HG03439 (cell line): ENCODE measurements around the gene NOP53.
"Not testable (repeated sequence)": the region's sequence is repeated elsewhere in the genome, so short reads cannot be mapped to it uniquely, and the experiment has no call there.

ENCODE experiments used
- ATAC-seq: cut with Tn5 transposase; IDR thresholded peaks from one replicate; pipeline ENCODE4 v1.9.1; 2021; ENCODE audit warnings: mild to moderate bottlenecking, moderate library complexity; ENCODE audit not compliant: unreplicated experiment

The NOP53 gene

DNA sequence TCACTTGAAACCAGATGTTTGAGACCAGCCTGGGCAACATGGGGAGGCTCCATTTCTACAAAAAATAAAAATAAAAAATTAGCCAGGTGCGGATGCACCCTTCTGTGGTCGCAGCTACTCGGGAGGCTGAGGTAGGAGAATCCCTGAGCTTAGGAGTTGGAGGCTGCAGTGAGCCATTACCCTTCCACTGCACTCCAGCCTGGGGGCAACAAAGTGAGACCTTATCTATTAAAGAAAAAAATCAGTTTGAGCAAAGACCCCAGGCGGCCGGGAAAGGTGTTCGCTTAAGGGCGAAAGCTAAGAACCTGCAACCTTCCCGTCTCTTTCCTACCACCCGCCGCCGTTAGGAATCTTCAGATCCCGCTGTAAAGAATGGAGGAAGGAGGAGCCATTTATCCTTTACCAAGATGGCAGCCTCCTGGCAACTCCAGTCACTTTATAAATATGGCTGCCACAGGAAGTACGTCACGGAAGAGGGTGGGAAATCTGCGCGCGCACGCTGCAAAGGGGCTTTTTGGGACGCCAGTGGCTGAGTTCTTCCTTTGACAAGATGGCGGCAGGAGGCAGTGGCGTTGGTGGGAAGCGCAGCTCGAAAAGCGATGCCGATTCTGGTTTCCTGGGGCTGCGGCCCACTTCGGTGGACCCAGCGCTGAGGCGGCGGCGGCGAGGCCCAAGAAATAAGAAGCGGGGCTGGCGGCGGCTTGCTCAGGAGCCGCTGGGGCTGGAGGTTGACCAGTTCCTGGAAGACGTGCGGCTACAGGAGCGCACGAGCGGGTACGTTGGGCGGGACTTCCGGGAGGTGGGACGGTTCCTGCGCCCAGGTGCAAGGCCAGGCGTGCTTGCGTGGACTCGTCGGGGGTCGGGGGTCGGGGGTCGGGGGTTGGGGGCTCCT, at the start of gene NOP53:
NOP53 (plus strand) TSS at position 537 of the 892 bp plus-strand sequence; CDS start at position 551, 14 bp downstream.
- ATAC-seq = peak; percentile 67

DNA sequence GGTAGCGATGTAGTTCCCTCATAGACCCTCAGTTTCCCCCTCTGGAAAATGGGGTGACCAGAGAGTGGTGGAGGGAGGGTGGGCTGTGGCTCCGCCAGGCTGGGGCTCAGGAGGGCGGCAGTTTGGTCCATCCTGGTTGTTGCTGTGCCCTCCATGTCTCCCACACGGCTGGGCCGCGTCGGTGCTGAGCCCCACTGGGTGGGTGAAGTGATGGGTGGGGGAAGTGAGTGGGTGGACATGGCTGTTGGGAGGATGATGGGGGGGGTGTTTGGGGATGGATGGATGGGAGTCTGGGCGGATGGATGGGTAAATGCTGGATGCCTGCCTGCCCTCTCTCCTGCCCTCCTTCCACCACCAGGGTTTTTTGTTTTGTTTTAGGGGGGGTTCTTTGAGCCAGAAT, 48.7 kb upstream of the NOP53 start:
- ATAC-seq = no peak

DNA sequence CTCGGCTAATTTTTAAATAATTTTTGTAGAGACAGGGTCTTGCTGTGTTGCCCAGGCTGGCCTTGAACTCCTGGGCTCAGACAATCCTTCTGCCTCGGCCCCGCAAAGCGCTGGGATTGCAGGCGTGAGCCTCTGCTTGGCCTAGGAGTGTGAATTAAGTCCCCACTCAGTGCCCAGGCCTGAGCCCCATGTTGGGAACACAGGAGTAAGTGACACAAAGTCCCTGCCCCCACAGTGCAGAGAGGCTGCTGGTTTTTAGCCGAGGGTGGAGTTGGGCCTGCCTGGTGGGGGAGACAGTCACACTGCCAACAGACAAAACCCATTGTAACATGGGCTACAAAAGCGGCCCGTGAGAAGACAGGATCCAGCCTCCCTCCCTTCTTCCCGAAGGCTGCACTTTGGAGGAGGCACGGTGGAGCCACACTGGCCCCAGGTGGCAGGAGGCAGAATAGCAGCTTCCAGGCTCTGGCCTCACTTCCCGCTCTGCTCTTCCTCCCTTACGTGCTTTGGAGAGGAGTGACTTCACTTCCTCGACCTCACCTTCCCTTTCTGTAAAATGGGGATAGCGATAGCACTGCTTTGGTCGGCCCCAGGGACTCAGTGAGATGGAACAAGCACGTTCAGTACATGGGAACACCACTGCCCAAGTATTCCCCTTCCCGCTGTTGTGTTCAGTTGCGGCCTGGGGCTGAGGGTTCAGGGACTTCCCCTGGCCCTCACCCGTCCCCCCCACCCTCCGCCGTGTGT, 47.3 kb upstream of the NOP53 start:
- ATAC-seq = no peak

DNA sequence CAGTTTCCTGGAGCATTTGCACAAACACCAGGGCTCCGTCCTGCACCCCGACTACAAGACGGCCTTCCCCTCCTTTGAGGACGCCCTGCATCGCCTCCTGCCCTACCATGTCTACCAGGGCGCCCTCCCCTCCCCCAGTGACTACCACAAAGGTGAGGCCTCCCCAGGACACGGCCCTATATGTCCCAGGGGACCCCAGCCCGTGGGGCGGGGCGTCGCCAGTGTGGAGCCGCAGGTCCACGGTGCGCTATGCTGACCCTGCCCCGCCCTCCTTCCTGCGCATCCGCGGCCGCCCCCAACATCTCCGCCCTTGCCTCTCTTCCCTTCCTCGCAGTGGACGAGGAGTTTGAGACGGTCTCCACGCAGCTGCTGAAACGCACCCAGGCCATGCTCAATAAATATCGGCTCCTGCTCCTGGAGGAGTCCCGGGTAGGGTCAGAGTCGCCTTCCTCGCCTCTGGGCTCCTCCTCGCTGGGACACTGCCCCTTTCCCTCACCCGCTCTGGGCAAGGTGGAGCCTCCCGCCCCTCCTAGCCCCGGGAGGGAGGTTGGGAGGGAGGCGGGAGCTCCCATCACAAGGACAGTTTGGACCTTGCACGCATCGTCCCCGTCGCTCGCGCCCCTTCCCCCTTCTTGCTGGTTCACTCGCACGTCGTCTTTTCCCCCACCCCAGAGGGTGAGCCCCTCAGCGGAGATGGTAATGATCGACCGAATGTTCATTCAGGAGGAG, 46.6 kb upstream of the NOP53 start:
- no peak for ATAC-seq

DNA sequence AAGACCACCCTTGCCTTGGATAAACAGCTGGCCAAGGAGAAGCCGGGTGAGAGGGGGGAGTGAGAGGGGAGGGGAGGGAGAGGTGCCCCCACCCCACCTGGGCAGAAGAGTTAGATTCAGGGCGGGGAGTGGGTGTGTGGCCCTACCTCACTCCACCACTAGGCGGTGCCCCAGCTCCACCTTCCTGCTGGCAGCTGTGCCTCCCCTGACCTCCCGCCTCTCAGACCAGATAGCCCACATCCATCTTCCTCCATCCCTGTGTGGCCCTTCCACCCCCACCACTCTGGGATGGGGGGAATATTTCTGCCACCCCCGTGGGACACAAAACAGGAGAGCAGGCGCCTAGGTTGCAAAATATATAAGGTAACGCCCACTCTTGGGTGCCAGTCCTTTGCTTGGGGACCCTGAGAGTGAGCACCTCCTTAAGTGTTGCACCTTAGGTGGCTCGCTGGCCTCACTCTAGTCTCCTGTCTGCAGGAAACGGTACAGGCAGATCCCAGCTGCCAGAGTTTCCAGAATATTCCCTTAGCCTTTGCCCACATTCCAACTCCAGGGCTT, 45.9 kb upstream of the NOP53 start:
- no peak for ATAC-seq

DNA sequence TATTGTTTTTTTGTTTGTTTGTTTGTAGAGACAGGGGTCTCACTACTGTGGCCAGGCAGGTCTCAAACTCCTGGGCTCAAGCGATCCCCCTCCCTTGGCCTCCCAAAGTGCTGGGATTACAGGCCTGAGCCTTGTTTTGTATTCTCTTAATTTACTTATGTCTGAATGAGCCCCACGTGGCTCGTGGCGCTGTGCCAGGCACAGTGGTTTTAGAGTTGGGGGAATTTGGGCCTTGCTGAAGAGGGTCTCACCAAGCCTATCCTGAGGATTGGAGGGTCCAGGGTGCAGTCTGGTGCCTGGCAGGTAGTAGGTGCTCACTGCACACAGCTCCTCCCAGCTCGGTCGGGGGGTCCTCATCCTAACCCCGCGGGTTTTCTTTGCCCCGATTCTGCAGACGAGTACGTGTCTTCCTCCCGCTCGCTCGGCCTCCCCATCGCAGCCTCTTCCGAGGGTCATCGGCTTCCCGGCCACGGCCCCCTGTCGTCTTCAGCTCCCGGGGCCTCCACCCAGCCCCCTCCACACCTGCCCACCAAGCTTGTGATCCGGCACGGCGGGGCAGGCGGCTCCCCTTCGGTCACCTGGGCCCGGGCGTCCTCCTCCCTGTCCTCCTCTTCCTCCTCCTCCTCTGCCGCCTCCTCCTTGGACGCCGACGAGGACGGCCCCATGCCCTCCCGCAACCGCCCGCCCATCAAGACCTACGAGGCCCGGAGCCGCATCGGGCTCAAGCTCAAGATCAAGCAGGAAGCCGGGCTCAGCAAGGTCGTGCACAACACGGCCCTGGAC, 44.2 kb upstream of the NOP53 start:
- no peak for ATAC-seq

DNA sequence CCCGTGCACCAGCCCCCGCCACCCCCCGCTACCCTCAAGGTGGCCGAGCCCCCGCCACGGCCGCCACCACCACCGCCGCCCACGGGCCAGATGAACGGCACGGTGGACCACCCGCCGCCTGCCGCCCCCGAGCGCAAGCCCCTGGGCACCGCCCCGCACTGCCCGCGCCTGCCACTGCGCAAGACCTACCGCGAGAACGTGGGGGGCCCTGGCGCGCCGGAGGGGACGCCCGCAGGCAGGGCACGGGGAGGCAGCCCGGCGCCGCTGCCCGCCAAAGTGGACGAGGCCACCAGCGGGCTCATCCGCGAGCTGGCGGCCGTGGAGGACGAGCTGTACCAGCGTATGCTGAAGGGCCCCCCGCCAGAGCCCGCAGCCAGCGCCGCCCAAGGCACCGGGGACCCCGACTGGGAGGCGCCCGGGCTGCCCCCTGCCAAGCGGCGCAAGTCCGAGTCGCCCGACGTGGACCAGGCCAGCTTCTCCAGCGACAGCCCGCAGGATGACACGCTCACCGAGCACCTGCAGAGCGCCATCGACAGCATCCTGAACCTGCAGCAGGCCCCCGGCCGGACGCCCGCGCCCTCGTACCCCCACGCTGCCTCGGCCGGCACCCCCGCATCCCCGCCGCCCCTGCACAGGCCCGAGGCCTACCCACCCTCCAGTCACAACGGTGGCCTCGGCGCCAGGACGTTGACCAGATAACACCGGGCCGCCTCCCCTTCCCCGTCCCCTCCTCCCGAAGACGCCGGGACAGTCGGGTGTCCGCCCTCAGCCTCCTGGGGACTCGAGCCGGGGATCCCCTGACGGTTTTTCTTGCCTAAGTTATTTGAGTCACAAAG, 43.4 kb upstream of the NOP53 start:
- ATAC-seq = no peak

DNA sequence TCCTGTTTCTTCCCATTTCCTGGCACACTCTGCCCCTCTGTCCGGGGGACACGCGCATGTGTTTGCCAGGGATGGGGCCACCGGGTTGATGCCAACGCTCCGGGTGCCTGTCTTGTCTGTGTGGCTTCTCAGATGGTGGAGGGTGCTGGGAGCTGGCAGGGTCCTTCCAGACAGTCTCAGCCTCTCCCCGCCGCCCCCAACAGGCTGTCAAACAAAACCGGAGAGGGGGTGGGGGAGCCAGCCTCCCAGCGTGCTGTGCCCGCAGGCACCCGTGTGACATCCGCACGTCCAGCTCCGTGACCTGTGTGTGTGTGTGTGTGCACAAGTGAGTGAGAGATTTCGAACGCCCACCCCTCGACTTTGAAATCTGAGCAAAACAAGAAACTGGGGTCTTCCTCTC, 42.7 kb upstream of the NOP53 start:
- no peak for ATAC-seq

DNA sequence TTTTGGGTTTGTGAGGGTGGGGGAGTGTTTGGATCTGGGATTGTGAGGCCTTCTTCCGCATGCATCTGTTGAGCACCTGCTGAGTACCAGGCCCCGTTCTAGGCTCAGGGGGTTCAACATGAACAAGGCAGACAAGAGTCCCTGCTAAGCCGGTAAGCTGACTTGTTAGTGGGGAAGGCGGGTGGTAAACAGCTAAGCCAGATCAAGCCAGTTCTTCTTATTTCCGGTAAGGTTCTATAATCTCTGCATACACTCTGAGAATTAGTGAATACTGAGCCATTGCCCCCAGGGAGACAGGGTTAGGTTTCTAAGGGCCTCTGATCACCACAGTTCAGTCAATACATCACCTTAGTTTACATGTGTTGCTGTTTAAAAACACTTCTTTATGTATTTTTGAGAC, 42.0 kb upstream of the NOP53 start:
- ATAC-seq = no peak

DNA sequence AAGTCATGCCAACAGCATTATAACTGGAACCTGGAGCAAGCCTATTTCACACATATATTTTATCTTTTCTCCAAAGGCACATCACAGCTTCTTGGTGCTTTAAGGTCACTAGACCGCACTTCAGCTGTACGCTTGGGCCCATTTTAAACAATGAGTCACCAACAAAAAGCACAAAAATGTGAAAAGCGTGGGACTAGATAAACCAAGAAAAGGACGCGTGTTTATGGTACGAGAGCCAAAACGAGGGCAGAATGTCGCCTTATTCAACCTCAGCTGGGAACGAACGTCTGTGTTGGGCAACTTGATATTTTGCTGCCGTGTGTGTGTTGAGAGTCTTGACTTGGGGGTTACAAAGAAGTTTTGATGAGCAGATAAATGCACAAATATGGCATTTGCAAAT, 41.3 kb upstream of the NOP53 start:
- no peak for ATAC-seq

DNA sequence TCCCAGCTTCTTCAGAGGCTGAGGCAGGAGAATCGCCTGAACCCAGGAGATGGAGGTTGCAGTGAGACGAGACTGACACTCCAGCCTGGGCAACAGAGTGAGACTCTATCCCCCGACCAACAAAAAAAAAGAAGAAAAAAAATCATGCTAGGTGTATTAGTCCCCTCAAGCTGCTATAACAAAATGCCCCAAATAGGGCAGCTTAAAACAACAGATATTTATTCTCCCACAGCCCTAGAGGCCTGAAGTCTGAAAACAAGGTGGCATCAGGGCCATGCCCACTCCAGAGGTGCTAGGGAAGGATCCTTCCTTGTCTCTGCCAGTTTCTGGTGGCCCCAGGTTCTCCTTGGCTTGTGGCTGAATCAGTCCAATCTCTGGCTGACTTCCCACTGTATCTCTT, 40.7 kb upstream of the NOP53 start:
- ATAC-seq = no peak

DNA sequence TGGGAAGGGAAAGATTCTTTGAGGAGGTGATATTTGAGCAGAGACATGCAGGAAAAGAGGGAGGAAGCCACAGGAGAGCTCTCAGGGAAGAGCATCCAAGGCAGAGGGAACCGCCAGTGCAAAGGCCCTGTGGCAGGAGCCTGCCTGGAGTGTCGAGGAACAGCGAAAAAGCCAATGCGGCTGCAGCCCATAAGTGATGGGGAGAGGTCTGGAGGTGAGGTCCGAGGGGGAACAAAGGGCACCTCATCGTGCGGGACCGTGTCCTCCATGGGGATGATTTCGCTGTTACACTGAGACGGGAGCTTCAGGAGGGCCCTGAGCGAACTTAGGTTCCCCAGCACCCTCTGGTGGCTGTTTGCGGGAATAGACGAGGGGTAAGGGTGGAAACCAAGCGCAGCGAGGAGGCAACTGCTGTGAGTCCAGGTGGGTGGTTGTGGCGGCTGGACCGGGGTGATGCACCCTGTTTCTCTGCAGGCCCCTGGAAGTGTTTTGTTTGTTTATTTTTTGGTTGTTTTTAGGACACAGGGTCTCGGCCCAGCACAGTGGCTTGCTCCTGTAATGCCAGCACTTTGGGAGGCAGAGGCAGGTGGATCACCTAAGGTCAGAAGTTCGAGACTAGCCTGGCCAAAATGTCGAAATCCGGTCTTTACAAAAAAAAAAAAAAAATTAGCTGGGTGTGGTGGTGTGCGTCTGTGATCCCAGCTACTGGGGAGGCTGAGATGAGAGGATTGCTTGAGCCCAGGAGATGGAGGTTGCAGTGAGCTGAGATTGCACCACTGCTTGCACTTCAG, 38.0 kb upstream of the NOP53 start:
- no peak for ATAC-seq

DNA sequence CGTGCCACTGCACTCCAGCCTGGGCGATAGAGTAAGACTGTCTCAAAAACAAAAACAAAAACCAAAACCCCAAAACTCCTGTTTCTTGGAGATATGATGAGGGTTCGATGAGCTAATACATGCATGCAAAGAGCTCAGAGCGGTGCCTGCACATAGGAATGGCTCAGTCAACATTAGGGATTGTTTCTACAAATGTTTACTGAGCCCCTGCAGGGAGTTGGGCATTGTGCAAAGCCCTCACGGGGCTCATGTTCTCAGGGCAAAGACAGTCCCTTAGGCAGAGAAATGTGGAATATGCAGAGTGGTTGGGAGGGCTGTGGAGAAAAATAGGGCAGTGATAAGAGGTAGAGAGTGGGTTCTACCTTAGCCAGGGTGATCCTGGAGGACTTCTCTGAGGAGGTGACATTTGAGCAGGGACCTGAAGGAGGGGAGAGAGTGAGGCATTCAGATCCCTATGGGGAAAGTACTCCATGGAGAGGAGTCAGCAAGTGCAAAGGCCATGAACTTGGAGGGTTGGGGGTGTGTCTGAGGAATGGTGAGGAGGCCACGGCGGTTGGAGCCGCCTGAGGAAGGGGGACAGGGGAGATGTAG, 33.6 kb upstream of the NOP53 start:
- ATAC-seq = no peak

DNA sequence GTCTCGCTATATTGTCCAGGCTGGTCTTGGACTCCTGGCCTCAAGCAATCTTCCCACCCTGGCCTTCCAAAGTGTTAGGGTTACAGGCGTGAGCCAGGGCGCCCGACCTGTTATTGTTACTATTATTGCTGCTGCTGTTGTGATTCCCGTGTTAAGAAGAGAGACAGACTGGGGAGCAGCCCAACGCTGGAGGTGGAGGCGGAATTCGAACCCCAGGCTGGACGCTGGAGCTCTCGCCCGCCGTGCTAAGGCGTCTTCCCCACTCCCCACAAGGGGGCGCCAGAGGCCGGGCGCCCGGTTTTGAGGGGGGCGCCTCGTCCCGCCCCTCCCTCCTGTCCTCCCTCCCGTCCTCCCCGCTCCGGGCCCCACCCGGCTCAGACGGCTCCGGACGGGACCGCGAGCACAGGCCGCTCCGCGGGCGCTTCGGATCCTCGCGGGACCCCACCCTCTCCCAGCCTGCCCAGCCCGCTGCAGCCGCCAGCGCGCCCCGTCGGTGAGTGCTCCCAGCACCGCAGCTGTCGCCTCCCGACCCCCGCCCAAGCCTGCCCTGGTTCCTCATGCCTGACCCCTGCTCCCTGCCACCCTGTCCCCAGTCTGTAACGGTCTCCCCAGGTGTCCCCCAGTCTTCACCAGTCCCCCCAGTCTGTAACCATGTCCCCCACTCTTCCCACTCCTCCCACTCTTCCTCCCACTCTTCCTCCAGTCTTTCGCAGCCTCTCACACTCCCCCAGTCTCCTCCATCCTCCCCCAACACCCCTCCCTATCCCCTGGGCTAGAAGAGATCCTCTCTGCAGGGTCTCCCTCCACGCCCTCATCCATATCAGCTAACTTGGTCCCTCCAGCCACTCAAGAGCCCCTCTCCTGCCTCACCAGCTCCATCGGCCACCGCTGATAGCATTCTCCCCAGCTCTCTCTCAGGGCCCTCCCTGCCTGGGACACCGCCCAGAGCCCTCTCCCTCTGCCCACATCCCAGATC, 32.0 kb upstream of the NOP53 start, which contains the start of gene EHD2:
EHD2 (plus strand) TSS at position 377 of the 976 bp plus-strand sequence. CDS start 3,191 bp downstream, outside the sequence.
- no peak for ATAC-seq

DNA sequence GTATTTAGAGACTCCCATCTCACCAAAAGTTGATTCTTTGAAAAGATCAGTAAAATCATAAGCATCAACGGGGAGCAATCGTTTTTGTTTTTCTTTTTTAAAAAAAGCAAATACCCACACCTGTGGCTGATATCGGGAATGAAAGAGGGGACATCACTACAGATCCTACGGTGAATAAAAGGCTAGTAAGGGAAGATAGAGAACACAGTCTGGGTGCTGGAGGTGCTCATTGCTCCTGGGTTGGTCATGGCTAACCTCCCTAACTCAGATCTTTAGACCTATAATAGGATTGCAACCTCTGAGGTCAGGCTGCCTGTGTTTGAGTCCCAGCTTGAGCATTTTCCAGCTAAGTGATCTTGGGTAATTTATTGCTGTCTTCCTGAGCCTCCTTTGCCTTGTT, 31.0 kb upstream of the NOP53 start:
- ATAC-seq = no peak

DNA sequence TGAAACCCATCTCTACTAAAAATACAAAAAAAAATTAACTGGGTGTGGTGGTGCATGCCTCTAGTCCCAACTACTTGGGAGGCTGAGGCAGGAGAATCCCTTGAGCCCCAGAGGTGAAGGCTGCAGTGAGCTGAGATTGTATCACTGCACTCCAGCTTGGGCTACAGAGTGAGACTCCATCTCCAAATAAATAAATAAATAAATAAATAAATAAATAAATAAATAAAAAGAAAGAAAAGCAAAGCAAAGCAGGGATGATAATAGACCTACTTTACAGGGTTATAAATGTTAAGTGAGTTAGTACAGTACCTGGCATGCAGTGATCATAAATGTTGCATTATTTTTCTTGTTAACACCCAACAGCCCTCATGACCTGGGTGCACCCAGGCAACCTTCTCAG, 30.5 kb upstream of the NOP53 start:
- ATAC-seq = not testable (repeated sequence)
